ENCODE results near the gene PRKAB2.

DNA sequence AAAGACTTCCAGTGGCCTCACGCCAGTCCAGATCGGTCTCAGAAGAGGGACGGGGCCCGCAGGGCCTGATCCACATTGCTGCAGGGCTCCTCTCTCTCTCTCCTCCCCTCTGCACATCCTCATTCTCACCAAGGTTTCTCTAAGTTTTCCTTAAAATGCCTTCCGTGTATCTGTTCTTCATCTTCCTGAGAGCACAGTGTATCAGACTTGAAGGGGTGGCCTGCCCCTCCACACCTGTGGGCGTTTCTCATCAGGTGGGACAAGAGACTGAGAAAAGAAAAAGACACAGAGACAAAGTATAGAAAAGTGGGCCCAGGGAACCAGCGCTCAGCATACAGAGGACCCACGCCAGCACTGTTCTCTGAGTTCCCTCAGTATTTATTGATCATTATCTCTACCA lies 66.4 kb downstream of the PRKAB2 start:
- no peak for TF ChIP-seq POLR2A (IDR thresholded peaks at IDR 0.05)
- TF ChIP-seq, protein P1, sequence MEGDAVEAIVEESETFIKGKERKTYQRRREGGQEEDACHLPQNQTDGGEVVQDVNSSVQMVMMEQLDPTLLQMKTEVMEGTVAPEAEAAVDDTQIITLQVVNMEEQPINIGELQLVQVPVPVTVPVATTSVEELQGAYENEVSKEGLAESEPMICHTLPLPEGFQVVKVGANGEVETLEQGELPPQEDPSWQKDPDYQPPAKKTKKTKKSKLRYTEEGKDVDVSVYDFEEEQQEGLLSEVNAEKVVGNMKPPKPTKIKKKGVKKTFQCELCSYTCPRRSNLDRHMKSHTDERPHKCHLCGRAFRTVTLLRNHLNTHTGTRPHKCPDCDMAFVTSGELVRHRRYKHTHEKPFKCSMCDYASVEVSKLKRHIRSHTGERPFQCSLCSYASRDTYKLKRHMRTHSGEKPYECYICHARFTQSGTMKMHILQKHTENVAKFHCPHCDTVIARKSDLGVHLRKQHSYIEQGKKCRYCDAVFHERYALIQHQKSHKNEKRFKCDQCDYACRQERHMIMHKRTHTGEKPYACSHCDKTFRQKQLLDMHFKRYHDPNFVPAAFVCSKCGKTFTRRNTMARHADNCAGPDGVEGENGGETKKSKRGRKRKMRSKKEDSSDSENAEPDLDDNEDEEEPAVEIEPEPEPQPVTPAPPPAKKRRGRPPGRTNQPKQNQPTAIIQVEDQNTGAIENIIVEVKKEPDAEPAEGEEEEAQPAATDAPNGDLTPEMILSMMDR (IDR thresholded peaks at IDR 0.05 in 4 of 5, conservative IDR thresholded peaks at IDR 0.05 in 1 of 5): no peak
